HepG2 (cell line): ENCODE measurements around the gene OTOP3. TPM values are rescaled to one million over a fixed set of nuclear protein-coding genes. Genes with fewer than 3 reads are reported as not detected.

Experiments used
- AGO1 ChIP-seq: fragments of 200-400 bp; formaldehyde crosslinking; IDR thresholded peaks from 2 replicates; pipeline ENCODE4 v1.6.1; 2017; ENCODE audit warnings: mild to moderate bottlenecking, low read depth, low read length, moderate library complexity; ENCODE audit not compliant: poor library complexity, severe bottlenecking
- ARNT ChIP-seq: fragments of 450-650 bp; IDR thresholded peaks from 2 replicates; pipeline ENCODE4 v1.6.1; 2017
- KDM3A ChIP-seq: IDR thresholded peaks from 2 replicates; pipeline ENCODE4 v1.6.1; 2018; ENCODE audit warnings: low read depth, missing compliant biosample characterization
- KDM5B ChIP-seq: sonication (generic); formaldehyde crosslinking; IDR thresholded peaks from 2 replicates; pipeline ENCODE4 v1.4.0; 2020; ENCODE audit warnings: missing genetic modification reagents, mild to moderate bottlenecking, borderline replicate concordance
- KLF9 ChIP-seq: IDR thresholded peaks from 2 replicates; pipeline ENCODE4 v1.6.1; 2016; ENCODE audit warnings: low read depth
- NONO ChIP-seq, 2 experiments: fragments of 450-650 bp in 1 of 2; sonication (generic) in 1 of 2; formaldehyde crosslinking in 1 of 2; IDR thresholded peaks in 1 of 2; conservative IDR thresholded peaks in 1 of 2; 2 replicates each; pipeline versions ENCODE4 v1.6.1 to v1.8.0; 2017 to 2022; ENCODE audit warnings: mild to moderate bottlenecking in 1 of 2, missing genetic modification reagents in 1 of 2, moderate library complexity in 1 of 2
- PLRG1 ChIP-seq: fragments of 450-650 bp; conservative IDR thresholded peaks from 2 replicates; pipeline ENCODE4 v1.6.1; 2016
- TARDBP ChIP-seq: sonication (generic); formaldehyde crosslinking; IDR thresholded peaks from 2 replicates; pipeline ENCODE4 v1.8.0; 2022; ENCODE audit warnings: mild to moderate bottlenecking, missing genetic modification reagents
- ZIK1 ChIP-seq: sonication (generic); formaldehyde crosslinking; IDR thresholded peaks from 2 replicates; pipeline ENCODE4 v1.5.0; 2020; ENCODE audit warnings: mild to moderate bottlenecking, low read depth, missing genetic modification reagents, borderline replicate concordance
- ZNF101 ChIP-seq: sonication (generic); formaldehyde crosslinking; IDR thresholded peaks from 2 replicates; pipeline ENCODE4 v1.4.0; 2020; ENCODE audit warnings: mild to moderate bottlenecking, low read depth, missing genetic modification reagents, borderline replicate concordance
- ZNF292 ChIP-seq: sonication (generic); formaldehyde crosslinking; IDR thresholded peaks from 2 replicates; pipeline ENCODE4 v1.8.1; 2022; ENCODE audit warnings: mild to moderate bottlenecking, low read depth, missing genetic modification reagents, borderline replicate concordance
- ZNF335 ChIP-seq: sonication (generic); formaldehyde crosslinking; IDR thresholded peaks from 2 replicates; pipeline ENCODE4 v1.4.0; 2020; ENCODE audit warnings: missing genetic modification reagents
- ZNF547 ChIP-seq: sonication (generic); formaldehyde crosslinking; IDR thresholded peaks from 2 replicates; pipeline ENCODE4 v1.5.1; 2020; ENCODE audit warnings: mild to moderate bottlenecking, missing genetic modification reagents
- ZNF564 ChIP-seq: sonication (generic); formaldehyde crosslinking; IDR thresholded peaks from 2 replicates; pipeline ENCODE4 v1.8.1; 2023; ENCODE audit warnings: mild to moderate bottlenecking, missing genetic modification reagents
- ZNF724P ChIP-seq: sonication (generic); formaldehyde crosslinking; IDR thresholded peaks from 2 replicates; pipeline ENCODE4 v1.8.0; 2022; ENCODE audit warnings: missing genetic modification reagents, borderline replicate concordance
- ZNF777 ChIP-seq: sonication (generic); formaldehyde crosslinking; IDR thresholded peaks from 2 replicates; pipeline ENCODE4 v1.4.0; 2020; ENCODE audit warnings: missing genetic modification reagents
- ZNF839 ChIP-seq: sonication (generic); formaldehyde crosslinking; IDR thresholded peaks from 2 replicates; pipeline ENCODE4 v1.4.0; 2020; ENCODE audit warnings: missing genetic modification reagents, mild to moderate bottlenecking, borderline replicate concordance
- ZNF878 ChIP-seq: sonication (generic); formaldehyde crosslinking; IDR thresholded peaks from 2 replicates; pipeline ENCODE4 v1.8.1; 2023; ENCODE audit warnings: mild to moderate bottlenecking, missing genetic modification reagents, moderate library complexity
- polyA plus RNA-seq, 8 experiments: library from polyadenylated mRNA; depleted of rRNA in 3 of 8; stranded (reverse) in 7 of 8; unstranded in 1 of 8; fragments of >200 nt; fragmentation: Illumina TruSeq in 4 of 8; extraction: Trizol in 4 of 8; gene quantifications; 2 replicates each; pipeline versions ENCODE4 v1.2.1 to v1.2.3, GENCODE V29; 2011 to 2016; ENCODE audit warnings: low read depth in 4 of 8, missing spikeins in 1 of 8, mixed read lengths in 1 of 8; ENCODE audit not compliant: insufficient read depth in 1 of 8
- total RNA-seq, 5 experiments: library from RNA; depleted of rRNA; stranded (reverse); fragments of >200 nt; fragmentation: Illumina TruSeq; extraction: Trizol; gene quantifications; 2 replicates each; pipeline ENCODE4 v1.2.3, GENCODE V29; 2016; ENCODE audit warnings: low read depth in 1 of 5
- TF ChIP-seq, protein P1 (sequence below), 2 experiments: sonication (generic) in 1 of 2; formaldehyde crosslinking in 1 of 2; IDR thresholded peaks; 2 replicates each; pipeline versions ENCODE4 v1.6.1 to v1.9.0; 2014 to 2022; ENCODE audit warnings: antibody characterized with exemption in 1 of 2, borderline replicate concordance in 1 of 2, inconsistent platforms in 1 of 2, low read depth in 1 of 2, missing genetic modification reagents in 1 of 2
- TF ChIP-seq, protein P2 (sequence below): IDR thresholded peaks from 2 replicates; pipeline ENCODE4 v1.6.1; 2016; ENCODE audit warnings: mild to moderate bottlenecking
- TF ChIP-seq, protein P3 (sequence below): sonication (generic); formaldehyde crosslinking; IDR thresholded peaks from 2 replicates; pipeline ENCODE4 v1.9.0; 2022; ENCODE audit warnings: low read depth, missing genetic modification reagents
- TF ChIP-seq, protein P4 (sequence below): sonication (generic); formaldehyde crosslinking; IDR thresholded peaks from 2 replicates; pipeline ENCODE4 v1.4.0; 2020; ENCODE audit warnings: missing genetic modification reagents

OTOP3 gene
- total and polyA plus RNA-seq, 2 of the 13 experiments (the other 11 are each of a cell fraction or from before 2014, with no cell fraction given), result not detected

- no peak for TF ChIP-seq ZNF839
- TF ChIP-seq, protein P1, sequence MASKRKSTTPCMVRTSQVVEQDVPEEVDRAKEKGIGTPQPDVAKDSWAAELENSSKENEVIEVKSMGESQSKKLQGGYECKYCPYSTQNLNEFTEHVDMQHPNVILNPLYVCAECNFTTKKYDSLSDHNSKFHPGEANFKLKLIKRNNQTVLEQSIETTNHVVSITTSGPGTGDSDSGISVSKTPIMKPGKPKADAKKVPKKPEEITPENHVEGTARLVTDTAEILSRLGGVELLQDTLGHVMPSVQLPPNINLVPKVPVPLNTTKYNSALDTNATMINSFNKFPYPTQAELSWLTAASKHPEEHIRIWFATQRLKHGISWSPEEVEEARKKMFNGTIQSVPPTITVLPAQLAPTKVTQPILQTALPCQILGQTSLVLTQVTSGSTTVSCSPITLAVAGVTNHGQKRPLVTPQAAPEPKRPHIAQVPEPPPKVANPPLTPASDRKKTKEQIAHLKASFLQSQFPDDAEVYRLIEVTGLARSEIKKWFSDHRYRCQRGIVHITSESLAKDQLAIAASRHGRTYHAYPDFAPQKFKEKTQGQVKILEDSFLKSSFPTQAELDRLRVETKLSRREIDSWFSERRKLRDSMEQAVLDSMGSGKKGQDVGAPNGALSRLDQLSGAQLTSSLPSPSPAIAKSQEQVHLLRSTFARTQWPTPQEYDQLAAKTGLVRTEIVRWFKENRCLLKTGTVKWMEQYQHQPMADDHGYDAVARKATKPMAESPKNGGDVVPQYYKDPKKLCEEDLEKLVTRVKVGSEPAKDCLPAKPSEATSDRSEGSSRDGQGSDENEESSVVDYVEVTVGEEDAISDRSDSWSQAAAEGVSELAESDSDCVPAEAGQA (IDR thresholded peaks at IDR 0.05; ENCODE audit: low read depth), result no peak
- TF ChIP-seq, protein P1 (CRISPR knock-in tag; IDR thresholded peaks at IDR 0.05; ENCODE audit: borderline replicate concordance), result no peak
- TF ChIP-seq ZNF564 (CRISPR knock-in tag), result no peak
- TF ChIP-seq ZNF777 (CRISPR knock-in tag), result no peak
- TF ChIP-seq, protein P2, sequence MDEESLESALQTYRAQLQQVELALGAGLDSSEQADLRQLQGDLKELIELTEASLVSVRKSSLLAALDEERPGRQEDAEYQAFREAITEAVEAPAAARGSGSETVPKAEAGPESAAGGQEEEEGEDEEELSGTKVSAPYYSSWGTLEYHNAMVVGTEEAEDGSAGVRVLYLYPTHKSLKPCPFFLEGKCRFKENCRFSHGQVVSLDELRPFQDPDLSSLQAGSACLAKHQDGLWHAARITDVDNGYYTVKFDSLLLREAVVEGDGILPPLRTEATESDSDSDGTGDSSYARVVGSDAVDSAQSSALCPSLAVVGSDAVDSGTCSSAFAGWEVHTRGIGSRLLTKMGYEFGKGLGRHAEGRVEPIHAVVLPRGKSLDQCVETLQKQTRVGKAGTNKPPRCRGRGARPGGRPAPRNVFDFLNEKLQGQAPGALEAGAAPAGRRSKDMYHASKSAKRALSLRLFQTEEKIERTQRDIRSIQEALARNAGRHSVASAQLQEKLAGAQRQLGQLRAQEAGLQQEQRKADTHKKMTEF (CRISPR knock-in tag), result no peak
- no peak for TF ChIP-seq PLRG1
- TF ChIP-seq ZNF292 (CRISPR knock-in tag), result no peak; the same call in 1 of the 2 replicates
- TF ChIP-seq ZNF335 (CRISPR knock-in tag), result 0 out of 2 replicates have a peak, but pooled peaks have one; percentile 73
- 0 out of 2 replicates have a peak, but pooled peaks have one; percentile 35 for TF ChIP-seq KDM5B (CRISPR knock-in tag)
- no peak for TF ChIP-seq AGO1
- no peak for TF ChIP-seq KDM3A
- TF ChIP-seq NONO (IDR thresholded peaks at IDR 0.05), result no peak
- no peak for TF ChIP-seq NONO (CRISPR knock-in tag; conservative IDR thresholded peaks at IDR 0.05)
- TF ChIP-seq ZNF878 (CRISPR knock-in tag), result no peak
- TF ChIP-seq, protein P3, sequence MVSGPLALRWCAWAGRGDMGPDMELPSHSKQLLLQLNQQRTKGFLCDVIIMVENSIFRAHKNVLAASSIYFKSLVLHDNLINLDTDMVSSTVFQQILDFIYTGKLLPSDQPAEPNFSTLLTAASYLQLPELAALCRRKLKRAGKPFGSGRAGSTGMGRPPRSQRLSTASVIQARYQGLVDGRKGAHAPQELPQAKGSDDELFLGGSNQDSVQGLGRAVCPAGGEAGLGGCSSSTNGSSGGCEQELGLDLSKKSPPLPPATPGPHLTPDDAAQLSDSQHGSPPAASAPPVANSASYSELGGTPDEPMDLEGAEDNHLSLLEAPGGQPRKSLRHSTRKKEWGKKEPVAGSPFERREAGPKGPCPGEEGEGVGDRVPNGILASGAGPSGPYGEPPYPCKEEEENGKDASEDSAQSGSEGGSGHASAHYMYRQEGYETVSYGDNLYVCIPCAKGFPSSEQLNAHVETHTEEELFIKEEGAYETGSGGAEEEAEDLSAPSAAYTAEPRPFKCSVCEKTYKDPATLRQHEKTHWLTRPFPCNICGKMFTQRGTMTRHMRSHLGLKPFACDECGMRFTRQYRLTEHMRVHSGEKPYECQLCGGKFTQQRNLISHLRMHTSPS (CRISPR knock-in tag), result 0 out of 2 replicates have a peak, but pooled peaks have one; percentile 88
- no peak for TF ChIP-seq KLF9 (CRISPR knock-in tag)
- peak; percentile 70; the same call in 1 of the 2 replicates for TF ChIP-seq ZNF547
- TF ChIP-seq ZNF724P (CRISPR knock-in tag), result no peak
- TF ChIP-seq, protein P4, sequence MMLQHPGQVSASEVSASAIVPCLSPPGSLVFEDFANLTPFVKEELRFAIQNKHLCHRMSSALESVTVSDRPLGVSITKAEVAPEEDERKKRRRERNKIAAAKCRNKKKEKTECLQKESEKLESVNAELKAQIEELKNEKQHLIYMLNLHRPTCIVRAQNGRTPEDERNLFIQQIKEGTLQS (CRISPR knock-in tag), result peak; percentile 46; the same call in 1 of the 2 replicates
- TF ChIP-seq ARNT, result no peak
- TF ChIP-seq ZIK1, result no peak
- TF ChIP-seq TARDBP (CRISPR knock-in tag), result no peak
- no peak for TF ChIP-seq ZNF101 (CRISPR knock-in tag)
Measured at GRCh38 chr17:74971842-74972106, 36.1 kb downstream of the OTOP3 start (continued).
